SK-N-SH (cell line): ENCODE data around the gene TULP3.

Experiments
- CHD2 ChIP-seq: fragments of 150-350 bp; IDR thresholded peaks from 2 replicates; pipeline ENCODE4 v1.6.1; 2018; ENCODE audit warnings: low read length; ENCODE audit not compliant: partially characterized antibody
- CTCF ChIP-seq: fragments of 200-600 bp; sonication (generic); IDR thresholded peaks from 2 replicates; pipeline ENCODE4 v1.6.1; 2017; ENCODE audit warnings: antibody characterized with exemption, mild to moderate bottlenecking, moderate library complexity
- ELF1 ChIP-seq: IDR thresholded peaks from 2 replicates; pipeline ENCODE4 v1.4.0; 2012
- EP300 ChIP-seq, 2 experiments: IDR thresholded peaks; 2 replicates each; pipeline versions ENCODE4 v1.4.0 to v1.6.1; 2012; ENCODE audit warnings: borderline replicate concordance in 1 of 2, low read depth in 1 of 2, low read length in 1 of 2
- EZH2phosphoT487 ChIP-seq: fragments of 200-600 bp; sonication (generic); IDR thresholded peaks from 2 replicates; pipeline ENCODE4 v1.6.1; 2017; ENCODE audit warnings: low read depth, mixed run types, mild to moderate bottlenecking, antibody characterized with exemption, moderate library complexity, borderline replicate concordance
- GABPA ChIP-seq: IDR thresholded peaks from 2 replicates; pipeline ENCODE4 v1.4.0; 2012; ENCODE audit warnings: low read depth, mild to moderate bottlenecking
- JUND ChIP-seq: IDR thresholded peaks from 2 replicates; pipeline ENCODE4 v1.4.0; 2012
- NFIC ChIP-seq: IDR thresholded peaks from 2 replicates; pipeline ENCODE4 v1.4.0; 2012; ENCODE audit warnings: borderline replicate concordance
- REST ChIP-seq: IDR thresholded peaks from 2 replicates; pipeline ENCODE4 v1.6.1; 2012; ENCODE audit warnings: mild to moderate bottlenecking, low read depth, low read length, moderate library complexity
- SIN3A ChIP-seq: IDR thresholded peaks from 2 replicates; pipeline ENCODE4 v1.6.1; 2012; ENCODE audit warnings: low read depth, mild to moderate bottlenecking, low read length, moderate library complexity, borderline replicate concordance
- SMC3 ChIP-seq: IDR thresholded peaks from 2 replicates; pipeline ENCODE4 v1.6.1; 2012; ENCODE audit warnings: low read depth, low read length, improper control_type of control experiment
- ZBTB33 ChIP-seq: IDR thresholded peaks from 2 replicates; pipeline ENCODE4 v1.4.0; 2012; ENCODE audit warnings: low read depth, borderline replicate concordance
- TF ChIP-seq, protein P1 (sequence below): IDR thresholded peaks from 2 replicates; pipeline ENCODE4 v1.4.0; 2012; ENCODE audit warnings: low read depth

DNA sequence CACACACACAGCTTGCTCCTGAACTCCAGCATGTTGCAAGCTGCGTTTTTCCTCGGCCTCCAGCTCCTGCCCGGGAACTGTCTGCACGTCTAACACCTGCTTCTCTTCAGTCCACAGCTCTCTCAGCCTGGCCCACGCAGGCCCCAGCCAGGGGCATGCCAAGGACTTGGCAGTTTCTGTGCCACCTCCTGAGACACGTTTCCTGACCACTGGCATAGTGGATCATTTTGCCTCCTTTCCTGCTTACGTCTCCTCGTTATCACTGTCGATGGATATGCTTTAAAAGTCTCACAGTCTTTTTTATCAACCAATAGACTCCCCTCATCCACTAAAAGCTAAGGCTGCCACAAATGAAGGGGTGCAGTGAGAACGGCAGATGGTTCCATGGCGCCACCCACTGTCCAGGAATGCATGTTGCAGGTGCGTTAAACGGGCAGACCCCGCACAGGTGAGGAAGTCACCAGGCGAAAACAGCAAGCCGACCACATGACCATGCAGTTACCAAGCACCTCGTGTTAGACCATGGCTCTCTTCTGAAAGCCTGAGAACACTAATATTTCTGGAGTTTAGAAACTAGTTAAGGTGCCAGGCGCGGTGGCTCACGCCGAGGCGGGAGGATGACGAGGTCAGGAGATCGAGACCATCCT lies 53.8 kb downstream of the TULP3 start:
- TF ChIP-seq CTCF (peak; percentile 72), SMC3 (peak; percentile 64), REST (no peak), ZBTB33 (no peak), SIN3A (no peak), EP300 (IDR thresholded peaks at IDR 0.05; ENCODE audit: borderline replicate concordance in 1 of 2, low read depth in 1 of 2, low read length in 1 of 2) (no peak), ELF1 (no peak), JUND (no peak), NFIC (no peak), CHD2 (no peak), GABPA (no peak), EZH2phosphoT487 (no peak)
- TF ChIP-seq, protein P1, sequence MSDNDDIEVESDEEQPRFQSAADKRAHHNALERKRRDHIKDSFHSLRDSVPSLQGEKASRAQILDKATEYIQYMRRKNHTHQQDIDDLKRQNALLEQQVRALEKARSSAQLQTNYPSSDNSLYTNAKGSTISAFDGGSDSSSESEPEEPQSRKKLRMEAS: no peak
